GM23338 (cell line): ENCODE data around the gene KLK4. TPM values are rescaled to one million over a fixed set of nuclear protein-coding genes. Genes with fewer than 3 reads are reported as not detected.

Experiments
- ATAC-seq: fragments of 200-7000 bp; cut with Tn5 transposase; 3 replicates; pipeline ENCODE4 v1.9.1; 2020
- DNase-seq: peaks from one replicate; pipeline ENCODE4 v3.0.0-alpha.2; 2015; ENCODE audit warnings: low spot score
- H2AFZ ChIP-seq: fragments of 200-600 bp; sonication (generic); 2 replicates; pipeline ENCODE4 v1.8.0; 2016; ENCODE audit warnings: antibody characterized with exemption, mild to moderate bottlenecking, moderate library complexity
- H3F3A ChIP-seq: fragments of 200-600 bp; sonication (generic); replicated peaks from 2 replicates; pipeline ENCODE4 v1.8.0; 2017; ENCODE audit warnings: antibody characterized with exemption, mixed run types, low read depth
- H3K27ac ChIP-seq: fragments of 200-600 bp; sonication (generic); 2 replicates; pipeline ENCODE4 v1.6.1; 2016; ENCODE audit warnings: low read depth
- H3K27me3 ChIP-seq: fragments of 200-600 bp; sonication (generic); 2 replicates; pipeline ENCODE4 v1.8.0; 2016; ENCODE audit warnings: mild to moderate bottlenecking, mixed run types, moderate library complexity; ENCODE audit not compliant: insufficient read depth
- H3K36me3 ChIP-seq: fragments of 200-600 bp; sonication (generic); 2 replicates; pipeline ENCODE4 v1.8.0; 2016; ENCODE audit warnings: mild to moderate bottlenecking; ENCODE audit not compliant: insufficient read depth
- H3K4me1 ChIP-seq: fragments of 200-600 bp; sonication (generic); 2 replicates; pipeline ENCODE4 v1.8.0; 2016; ENCODE audit warnings: mild to moderate bottlenecking, moderate library complexity; ENCODE audit not compliant: insufficient read depth
- H3K4me2 ChIP-seq: fragments of 200-600 bp; sonication (generic); 2 replicates; pipeline ENCODE4 v1.7.1; 2017; ENCODE audit warnings: mixed run types
- H3K4me3 ChIP-seq: fragments of 200-600 bp; sonication (generic); 2 replicates; pipeline ENCODE4 v1.6.1; 2016; ENCODE audit warnings: mixed run types
- H3K79me2 ChIP-seq: fragments of 200-600 bp; sonication (generic); replicated peaks from 2 replicates; pipeline ENCODE4 v1.8.0; 2017; ENCODE audit warnings: mild to moderate bottlenecking; ENCODE audit not compliant: insufficient read depth
- H3K9me2 ChIP-seq: fragments of 200-600 bp; sonication (generic); 2 replicates; pipeline ENCODE4 v1.8.0; 2017; ENCODE audit not compliant: insufficient read depth
- H4K20me1 ChIP-seq: fragments of 200-600 bp; sonication (generic); replicated peaks from 2 replicates; pipeline ENCODE4 v1.8.0; 2017; ENCODE audit warnings: mild to moderate bottlenecking; ENCODE audit not compliant: insufficient read depth
- H3K27ac Mint-ChIP-seq: 2 replicates; pipeline ENCODE4 v1.8.0; 2020; ENCODE audit warnings: inconsistent platforms, mild to moderate bottlenecking, moderate library complexity, mixed read lengths
- H3K27me3 Mint-ChIP-seq: 3 replicates; pipeline ENCODE4 v1.8.0; 2022; ENCODE audit warnings: low read depth, mild to moderate bottlenecking, moderate library complexity, mixed read lengths, inconsistent platforms; ENCODE audit not compliant: insufficient read depth, poor library complexity
- H3K36me3 Mint-ChIP-seq: 3 replicates; pipeline ENCODE4 v1.8.0; 2021; ENCODE audit warnings: low read depth, mild to moderate bottlenecking, inconsistent platforms, moderate library complexity, mixed read lengths
- H3K4me1 Mint-ChIP-seq: 3 replicates; pipeline ENCODE4 v1.8.0; 2020; ENCODE audit warnings: mild to moderate bottlenecking, inconsistent platforms, mixed read lengths
- H3K4me3 Mint-ChIP-seq: 3 replicates; pipeline ENCODE4 v1.8.0; 2021; ENCODE audit warnings: moderate library complexity, mild to moderate bottlenecking, inconsistent platforms, mixed read lengths
- H3K9me3 Mint-ChIP-seq: 3 replicates; pipeline ENCODE4 v1.8.0; 2020; ENCODE audit warnings: moderate library complexity, mild to moderate bottlenecking, inconsistent platforms, mixed read lengths
- CREB1 ChIP-seq: fragments of 250-450 bp; sonication (Bioruptor Pico); IDR thresholded peaks from 2 replicates; pipeline ENCODE4 v1.5.0; 2020; ENCODE audit warnings: low read depth, mild to moderate bottlenecking, moderate library complexity
- ETS1 ChIP-seq: IDR thresholded peaks from 2 replicates; pipeline ENCODE4 v1.6.1; 2016; ENCODE audit warnings: antibody characterized with exemption
- EZH2 ChIP-seq: fragments of 200-600 bp; sonication (generic); IDR thresholded peaks from one replicate; pipeline ENCODE4 v1.8.0; 2017; ENCODE audit warnings: antibody characterized with exemption, mild to moderate bottlenecking, low read depth; ENCODE audit not compliant: unreplicated experiment
- EZH2phosphoT487 ChIP-seq: fragments of 200-600 bp; sonication (generic); IDR thresholded peaks from one replicate; pipeline ENCODE4 v1.8.1; 2018; ENCODE audit warnings: antibody characterized with exemption; ENCODE audit not compliant: unreplicated experiment
- JUNB ChIP-seq: IDR thresholded peaks from one replicate; pipeline ENCODE4 v1.6.1; 2016; ENCODE audit warnings: antibody characterized with exemption; ENCODE audit not compliant: unreplicated experiment
- NANOG ChIP-seq: IDR thresholded peaks from 2 replicates; pipeline ENCODE4 v1.6.1; 2016; ENCODE audit warnings: antibody characterized with exemption, borderline replicate concordance
- POLR2AphosphoS5 ChIP-seq: IDR thresholded peaks from 2 replicates; pipeline ENCODE4 v1.6.1; 2016; ENCODE audit warnings: antibody characterized with exemption, low read depth
- STAT1 ChIP-seq: IDR thresholded peaks from one replicate; pipeline ENCODE4 v1.6.1; 2016; ENCODE audit warnings: antibody characterized with exemption; ENCODE audit not compliant: unreplicated experiment
- ZNF114 ChIP-seq: fragments of 250-450 bp; sonication (Bioruptor Pico); IDR thresholded peaks from 2 replicates; pipeline ENCODE4 v1.5.0; 2020; ENCODE audit warnings: mild to moderate bottlenecking, moderate library complexity
- ZNF331 ChIP-seq: fragments of 250-450 bp; sonication (Bioruptor Pico); IDR thresholded peaks from 2 replicates; pipeline ENCODE4 v1.5.0; 2020; ENCODE audit warnings: low read depth, mild to moderate bottlenecking, moderate library complexity
- polyA plus RNA-seq: library from polyadenylated mRNA; unstranded; fragments of >200 nt; fragmentation: Nextera tagmentation; extraction: Ambion mirVana; gene quantifications from 2 replicates; pipeline ENCODE4 v1.2.1, GENCODE V29; 2016
- total RNA-seq: library from RNA; depleted of rRNA; stranded (reverse); fragments of >200 nt; shearing (Covaris generic); gene quantifications from 2 replicates; pipeline ENCODE4 v1.2.3, GENCODE V29; 2014
- TF ChIP-seq, protein P1 (sequence below), 2 experiments: fragments of 200-600 bp in 1 of 2; sonication (generic) in 1 of 2; conservative IDR thresholded peaks; 2 replicates each; pipeline versions ENCODE4 v1.5.1 to v1.6.1; 2016 to 2017; ENCODE audit warnings: antibody characterized with exemption in 2 of 2, low read depth in 2 of 2, mild to moderate bottlenecking in 2 of 2, moderate library complexity in 1 of 2
- TF ChIP-seq, protein P2 (sequence below): fragments of 250-450 bp; sonication (Bioruptor Pico); IDR thresholded peaks from 2 replicates; pipeline ENCODE4 v1.5.0; 2020; ENCODE audit warnings: mild to moderate bottlenecking, moderate library complexity
- TF ChIP-seq, protein P3 (sequence below): IDR thresholded peaks from one replicate; pipeline ENCODE4 v1.6.1; 2018; ENCODE audit warnings: antibody characterized with exemption; ENCODE audit not compliant: unreplicated experiment

KLK4 gene
- total and polyA plus RNA-seq, 2 experiments from 2014 or later: 0.76 to 1.8 TPM

- Mint-ChIP-seq H3K9me3 (peaks cover 97% of the 10 kb centered on the region), H3K27me3 (peaks cover 10% of the 10 kb centered on the region), H3K36me3 (peaks cover 42% of the 10 kb centered on the region), H3K4me1 (no peaks in the 10 kb centered on the region; the same call in 2 of the 3 replicates), H3K27ac (no peak overlapping the region), H3K4me3 (no peak overlapping the region)
- TF ChIP-seq NANOG: no peak
- no peak for TF ChIP-seq JUNB
- TF ChIP-seq, protein P1, sequence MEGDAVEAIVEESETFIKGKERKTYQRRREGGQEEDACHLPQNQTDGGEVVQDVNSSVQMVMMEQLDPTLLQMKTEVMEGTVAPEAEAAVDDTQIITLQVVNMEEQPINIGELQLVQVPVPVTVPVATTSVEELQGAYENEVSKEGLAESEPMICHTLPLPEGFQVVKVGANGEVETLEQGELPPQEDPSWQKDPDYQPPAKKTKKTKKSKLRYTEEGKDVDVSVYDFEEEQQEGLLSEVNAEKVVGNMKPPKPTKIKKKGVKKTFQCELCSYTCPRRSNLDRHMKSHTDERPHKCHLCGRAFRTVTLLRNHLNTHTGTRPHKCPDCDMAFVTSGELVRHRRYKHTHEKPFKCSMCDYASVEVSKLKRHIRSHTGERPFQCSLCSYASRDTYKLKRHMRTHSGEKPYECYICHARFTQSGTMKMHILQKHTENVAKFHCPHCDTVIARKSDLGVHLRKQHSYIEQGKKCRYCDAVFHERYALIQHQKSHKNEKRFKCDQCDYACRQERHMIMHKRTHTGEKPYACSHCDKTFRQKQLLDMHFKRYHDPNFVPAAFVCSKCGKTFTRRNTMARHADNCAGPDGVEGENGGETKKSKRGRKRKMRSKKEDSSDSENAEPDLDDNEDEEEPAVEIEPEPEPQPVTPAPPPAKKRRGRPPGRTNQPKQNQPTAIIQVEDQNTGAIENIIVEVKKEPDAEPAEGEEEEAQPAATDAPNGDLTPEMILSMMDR (conservative IDR thresholded peaks at IDR 0.05; ENCODE audit: low read depth in 2 of 2): no peak
- no peak for TF ChIP-seq EZH2phosphoT487
- TF ChIP-seq ETS1: no peak
- no peak for TF ChIP-seq ZNF331 (CRISPR knock-in tag)
- TF ChIP-seq POLR2AphosphoS5: no peak
- no peak for TF ChIP-seq ZNF114
- no peak for TF ChIP-seq CREB1
- TF ChIP-seq STAT1: no peak
- TF ChIP-seq, protein P2, sequence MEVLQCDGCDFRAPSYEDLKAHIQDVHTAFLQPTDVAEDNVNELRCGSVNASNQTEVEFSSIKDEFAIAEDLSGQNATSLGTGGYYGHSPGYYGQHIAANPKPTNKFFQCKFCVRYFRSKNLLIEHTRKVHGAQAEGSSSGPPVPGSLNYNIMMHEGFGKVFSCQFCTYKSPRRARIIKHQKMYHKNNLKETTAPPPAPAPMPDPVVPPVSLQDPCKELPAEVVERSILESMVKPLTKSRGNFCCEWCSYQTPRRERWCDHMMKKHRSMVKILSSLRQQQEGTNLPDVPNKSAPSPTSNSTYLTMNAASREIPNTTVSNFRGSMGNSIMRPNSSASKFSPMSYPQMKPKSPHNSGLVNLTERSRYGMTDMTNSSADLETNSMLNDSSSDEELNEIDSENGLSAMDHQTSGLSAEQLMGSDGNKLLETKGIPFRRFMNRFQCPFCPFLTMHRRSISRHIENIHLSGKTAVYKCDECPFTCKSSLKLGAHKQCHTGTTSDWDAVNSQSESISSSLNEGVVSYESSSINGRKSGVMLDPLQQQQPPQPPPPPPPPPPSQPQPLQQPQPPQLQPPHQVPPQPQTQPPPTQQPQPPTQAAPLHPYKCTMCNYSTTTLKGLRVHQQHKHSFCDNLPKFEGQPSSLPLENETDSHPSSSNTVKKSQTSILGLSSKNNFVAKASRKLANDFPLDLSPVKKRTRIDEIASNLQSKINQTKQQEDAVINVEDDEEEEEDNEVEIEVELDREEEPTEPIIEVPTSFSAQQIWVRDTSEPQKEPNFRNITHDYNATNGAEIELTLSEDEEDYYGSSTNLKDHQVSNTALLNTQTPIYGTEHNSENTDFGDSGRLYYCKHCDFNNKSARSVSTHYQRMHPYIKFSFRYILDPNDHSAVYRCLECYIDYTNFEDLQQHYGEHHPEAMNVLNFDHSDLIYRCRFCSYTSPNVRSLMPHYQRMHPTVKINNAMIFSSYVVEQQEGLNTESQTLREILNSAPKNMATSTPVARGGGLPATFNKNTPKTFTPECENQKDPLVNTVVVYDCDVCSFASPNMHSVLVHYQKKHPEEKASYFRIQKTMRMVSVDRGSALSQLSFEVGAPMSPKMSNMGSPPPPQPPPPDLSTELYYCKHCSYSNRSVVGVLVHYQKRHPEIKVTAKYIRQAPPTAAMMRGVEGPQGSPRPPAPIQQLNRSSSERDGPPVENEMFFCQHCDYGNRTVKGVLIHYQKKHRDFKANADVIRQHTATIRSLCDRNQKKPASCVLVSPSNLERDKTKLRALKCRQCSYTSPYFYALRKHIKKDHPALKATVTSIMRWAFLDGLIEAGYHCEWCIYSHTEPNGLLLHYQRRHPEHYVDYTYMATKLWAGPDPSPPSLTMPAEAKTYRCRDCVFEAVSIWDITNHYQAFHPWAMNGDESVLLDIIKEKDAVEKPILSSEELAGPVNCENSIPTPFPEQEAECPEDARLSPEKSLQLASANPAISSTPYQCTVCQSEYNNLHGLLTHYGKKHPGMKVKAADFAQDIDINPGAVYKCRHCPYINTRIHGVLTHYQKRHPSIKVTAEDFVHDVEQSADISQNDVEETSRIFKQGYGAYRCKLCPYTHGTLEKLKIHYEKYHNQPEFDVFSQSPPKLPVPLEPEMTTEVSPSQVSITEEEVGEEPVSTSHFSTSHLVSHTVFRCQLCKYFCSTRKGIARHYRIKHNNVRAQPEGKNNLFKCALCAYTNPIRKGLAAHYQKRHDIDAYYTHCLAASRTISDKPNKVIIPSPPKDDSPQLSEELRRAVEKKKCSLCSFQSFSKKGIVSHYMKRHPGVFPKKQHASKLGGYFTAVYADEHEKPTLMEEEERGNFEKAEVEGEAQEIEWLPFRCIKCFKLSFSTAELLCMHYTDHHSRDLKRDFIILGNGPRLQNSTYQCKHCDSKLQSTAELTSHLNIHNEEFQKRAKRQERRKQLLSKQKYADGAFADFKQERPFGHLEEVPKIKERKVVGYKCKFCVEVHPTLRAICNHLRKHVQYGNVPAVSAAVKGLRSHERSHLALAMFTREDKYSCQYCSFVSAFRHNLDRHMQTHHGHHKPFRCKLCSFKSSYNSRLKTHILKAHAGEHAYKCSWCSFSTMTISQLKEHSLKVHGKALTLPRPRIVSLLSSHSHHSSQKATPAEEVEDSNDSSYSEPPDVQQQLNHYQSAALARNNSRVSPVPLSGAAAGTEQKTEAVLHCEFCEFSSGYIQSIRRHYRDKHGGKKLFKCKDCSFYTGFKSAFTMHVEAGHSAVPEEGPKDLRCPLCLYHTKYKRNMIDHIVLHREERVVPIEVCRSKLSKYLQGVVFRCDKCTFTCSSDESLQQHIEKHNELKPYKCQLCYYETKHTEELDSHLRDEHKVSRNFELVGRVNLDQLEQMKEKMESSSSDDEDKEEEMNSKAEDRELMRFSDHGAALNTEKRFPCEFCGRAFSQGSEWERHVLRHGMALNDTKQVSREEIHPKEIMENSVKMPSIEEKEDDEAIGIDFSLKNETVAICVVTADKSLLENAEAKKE (CRISPR knock-in tag): no peak
- no peak for TF ChIP-seq EZH2
- TF ChIP-seq, protein P3, sequence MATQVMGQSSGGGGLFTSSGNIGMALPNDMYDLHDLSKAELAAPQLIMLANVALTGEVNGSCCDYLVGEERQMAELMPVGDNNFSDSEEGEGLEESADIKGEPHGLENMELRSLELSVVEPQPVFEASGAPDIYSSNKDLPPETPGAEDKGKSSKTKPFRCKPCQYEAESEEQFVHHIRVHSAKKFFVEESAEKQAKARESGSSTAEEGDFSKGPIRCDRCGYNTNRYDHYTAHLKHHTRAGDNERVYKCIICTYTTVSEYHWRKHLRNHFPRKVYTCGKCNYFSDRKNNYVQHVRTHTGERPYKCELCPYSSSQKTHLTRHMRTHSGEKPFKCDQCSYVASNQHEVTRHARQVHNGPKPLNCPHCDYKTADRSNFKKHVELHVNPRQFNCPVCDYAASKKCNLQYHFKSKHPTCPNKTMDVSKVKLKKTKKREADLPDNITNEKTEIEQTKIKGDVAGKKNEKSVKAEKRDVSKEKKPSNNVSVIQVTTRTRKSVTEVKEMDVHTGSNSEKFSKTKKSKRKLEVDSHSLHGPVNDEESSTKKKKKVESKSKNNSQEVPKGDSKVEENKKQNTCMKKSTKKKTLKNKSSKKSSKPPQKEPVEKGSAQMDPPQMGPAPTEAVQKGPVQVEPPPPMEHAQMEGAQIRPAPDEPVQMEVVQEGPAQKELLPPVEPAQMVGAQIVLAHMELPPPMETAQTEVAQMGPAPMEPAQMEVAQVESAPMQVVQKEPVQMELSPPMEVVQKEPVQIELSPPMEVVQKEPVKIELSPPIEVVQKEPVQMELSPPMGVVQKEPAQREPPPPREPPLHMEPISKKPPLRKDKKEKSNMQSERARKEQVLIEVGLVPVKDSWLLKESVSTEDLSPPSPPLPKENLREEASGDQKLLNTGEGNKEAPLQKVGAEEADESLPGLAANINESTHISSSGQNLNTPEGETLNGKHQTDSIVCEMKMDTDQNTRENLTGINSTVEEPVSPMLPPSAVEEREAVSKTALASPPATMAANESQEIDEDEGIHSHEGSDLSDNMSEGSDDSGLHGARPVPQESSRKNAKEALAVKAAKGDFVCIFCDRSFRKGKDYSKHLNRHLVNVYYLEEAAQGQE: no peak
- Histone ChIP-seq H3K4me2 (no peak overlapping the region), H3K4me3 (no peak overlapping the region), H3K36me3 (no peaks in the 10 kb centered on the region), H3K9me2 (no peaks in the 10 kb centered on the region), H3K27me3 (no peaks in the 10 kb centered on the region), H4K20me1 (no peaks in the 10 kb centered on the region), H3K79me2 (no peaks in the 10 kb centered on the region), H3K4me1 (no peaks in the 10 kb centered on the region), H2AFZ (no peak overlapping the region), H3K27ac (no peak overlapping the region), H3F3A (no peaks in the 10 kb centered on the region)
- DNase-seq (no peak), ATAC-seq (no peak)
These were observed 21.6 kb downstream of the KLK4 start for GRCh38 chr19:50889638-50890037.
